ENCODE measurements around the gene MGLL.
"Not testable (repeated sequence)": the region's sequence is repeated elsewhere in the genome, so short reads cannot be mapped to it uniquely, and the experiment has no call there.

The MGLL gene

DNA sequence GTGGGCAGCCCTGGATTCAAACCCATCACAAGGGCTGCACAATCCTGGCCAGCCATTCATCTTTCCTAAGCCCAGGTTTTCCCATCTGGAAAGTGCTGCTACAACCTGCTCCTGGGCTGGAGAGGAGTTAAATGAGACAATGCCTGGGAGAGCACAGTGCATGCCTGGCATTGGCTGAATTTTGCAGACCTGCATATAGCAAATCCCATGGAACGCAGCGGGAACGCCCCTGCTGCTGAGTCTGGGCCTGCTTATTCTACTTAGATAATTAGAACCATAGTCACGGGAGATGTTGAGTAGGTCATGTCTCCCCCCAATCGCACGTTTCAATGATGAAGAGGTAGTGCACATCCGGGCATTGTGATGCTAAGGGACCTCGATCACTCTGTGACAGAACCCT is 102.9 kb downstream of the MGLL start:
- DNase-seq = no peak

- DNase-seq = no peak
Observed at GRCh38 chr3:127718916-127719290, 103.4 kb downstream of the MGLL start.

GRCh38 chr3:127718245-127718915 is 103.9 kb downstream of the MGLL start:
- DNase-seq = no peak

DNA sequence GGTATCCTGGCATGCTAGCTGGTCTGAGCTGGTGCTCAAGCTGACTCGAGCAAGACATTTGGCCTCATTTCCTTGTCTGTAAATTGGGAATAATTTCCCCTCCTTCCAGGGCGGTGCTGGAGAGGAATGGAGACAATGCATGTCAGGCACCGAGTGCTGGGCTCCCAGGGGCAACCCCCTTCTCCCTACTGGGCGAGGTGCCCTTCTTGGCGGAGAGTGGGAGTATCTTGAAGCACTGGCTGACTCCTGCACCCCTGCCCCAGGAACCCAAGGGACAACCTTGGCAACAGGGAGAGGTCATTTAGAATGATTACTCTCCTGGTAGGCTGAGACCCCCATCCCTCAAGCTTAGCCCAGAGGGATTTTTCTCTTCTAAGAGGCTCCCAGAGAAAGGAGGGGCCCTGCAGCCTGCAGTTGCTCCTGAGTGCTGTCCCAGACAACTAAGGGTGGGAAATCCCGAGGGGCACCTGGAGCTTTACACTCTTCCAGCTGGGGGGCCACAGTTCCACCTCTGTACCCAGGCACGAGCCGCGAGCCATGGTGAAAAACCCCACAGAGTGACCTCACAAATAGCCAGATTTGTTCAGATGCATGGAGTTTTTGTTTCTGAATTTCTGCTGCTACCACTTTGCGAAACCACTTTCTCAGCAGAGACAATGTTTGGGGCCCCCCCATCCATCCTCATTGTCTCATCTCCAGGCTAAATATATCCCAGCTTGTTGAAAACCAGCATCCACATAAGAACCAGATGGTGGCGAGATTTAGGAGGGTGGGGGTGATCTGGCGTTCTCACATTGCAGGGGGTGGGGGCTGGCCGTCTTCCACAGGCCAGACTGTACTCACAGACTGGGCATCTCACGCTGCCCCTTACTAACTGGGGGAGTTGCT is 104.7 kb downstream of the MGLL start:
- DNase-seq = no peak

- DNase-seq = no peak
Observed at GRCh38 chr3:127716384-127716783, 105.9 kb downstream of the MGLL start.

DNA sequence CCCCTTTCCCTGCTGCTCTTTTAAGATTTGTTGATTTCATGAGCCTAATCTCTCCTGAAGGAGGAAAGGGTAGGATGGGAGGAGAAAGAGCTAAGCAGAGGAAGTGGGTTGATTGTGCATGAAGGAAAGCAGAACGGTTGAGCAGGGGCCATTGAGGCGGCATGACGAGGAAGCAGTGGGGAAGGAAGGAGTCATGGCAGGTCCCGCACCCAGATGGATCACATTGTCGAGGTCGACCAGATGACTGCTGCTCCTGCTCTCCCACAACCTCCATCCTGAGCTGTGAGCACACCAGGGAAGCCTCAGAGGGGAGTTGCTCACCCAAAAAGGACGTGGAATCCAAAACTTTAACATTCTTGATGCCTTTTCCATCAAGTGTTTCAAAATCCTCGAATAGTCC is 106.8 kb downstream of the MGLL start:
- DNase-seq = no peak

GRCh38 chr3:127714866-127715265 is 107.4 kb downstream of the MGLL start:
- DNase-seq = no peak

DNA sequence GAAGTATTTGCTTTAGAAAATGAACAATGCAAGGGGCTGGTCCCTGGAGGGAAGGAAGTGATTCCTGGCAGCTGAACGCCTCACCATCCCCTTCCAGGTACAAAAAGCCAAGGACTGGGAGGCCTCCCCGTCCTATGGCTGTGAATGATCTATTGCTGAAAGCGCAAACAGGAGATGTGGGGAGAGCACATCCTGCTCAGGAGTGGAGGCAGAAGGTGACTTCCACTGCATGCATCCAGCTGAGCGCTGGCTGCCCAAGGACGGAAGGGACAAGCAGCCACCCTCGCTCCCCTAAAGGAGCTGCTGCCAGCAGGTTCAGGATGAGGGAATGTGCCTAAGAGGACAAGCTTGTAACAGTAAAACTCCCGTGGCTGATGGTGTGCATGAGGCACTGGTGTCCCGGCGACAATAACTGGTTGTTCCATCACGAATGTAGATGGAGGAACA is 108.2 kb downstream of the MGLL start:
- DNase-seq = no peak

DNA sequence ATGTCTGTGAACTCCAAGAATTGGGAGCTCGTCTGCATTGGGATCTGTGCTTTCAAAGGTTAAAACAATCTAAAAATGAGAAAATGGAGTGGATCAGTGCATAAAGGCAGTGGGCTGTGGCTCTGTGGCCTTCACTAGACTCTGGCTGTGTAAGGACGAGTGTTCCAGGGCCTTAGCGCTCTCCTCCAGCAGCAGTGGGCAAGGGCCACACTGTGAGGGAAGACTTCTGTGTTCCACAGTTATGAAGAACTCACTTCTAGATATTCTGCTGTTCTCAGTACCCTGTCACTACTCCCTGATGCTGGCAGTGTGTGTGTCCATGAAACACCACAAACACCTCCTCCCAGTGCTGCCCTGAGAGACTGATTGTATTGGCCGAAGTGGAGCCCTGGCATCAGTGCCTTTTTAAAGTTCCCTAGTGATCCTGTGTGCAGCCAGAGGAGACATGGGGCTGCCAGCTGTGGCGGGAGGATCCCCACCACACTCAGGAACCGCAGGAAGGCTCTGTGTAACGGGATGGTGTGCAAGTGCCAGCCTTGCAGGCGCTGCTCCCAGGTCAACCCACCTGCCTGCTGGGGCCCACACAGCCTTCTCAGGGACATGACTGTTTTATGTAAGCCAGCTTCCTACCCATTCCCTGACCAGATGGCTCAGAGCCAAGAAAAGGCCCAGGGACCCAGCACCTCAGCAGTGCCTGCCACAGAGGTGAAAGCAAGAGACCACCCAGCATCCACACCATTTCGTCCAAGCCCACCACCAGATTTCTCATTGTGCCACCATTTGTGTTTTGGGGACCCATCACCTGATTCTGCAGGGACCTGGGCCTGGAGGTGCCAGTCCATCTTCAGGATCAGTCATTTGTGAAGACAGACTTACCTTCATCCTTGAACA is 109.2 kb downstream of the MGLL start:
- DNase-seq = no peak

DNA sequence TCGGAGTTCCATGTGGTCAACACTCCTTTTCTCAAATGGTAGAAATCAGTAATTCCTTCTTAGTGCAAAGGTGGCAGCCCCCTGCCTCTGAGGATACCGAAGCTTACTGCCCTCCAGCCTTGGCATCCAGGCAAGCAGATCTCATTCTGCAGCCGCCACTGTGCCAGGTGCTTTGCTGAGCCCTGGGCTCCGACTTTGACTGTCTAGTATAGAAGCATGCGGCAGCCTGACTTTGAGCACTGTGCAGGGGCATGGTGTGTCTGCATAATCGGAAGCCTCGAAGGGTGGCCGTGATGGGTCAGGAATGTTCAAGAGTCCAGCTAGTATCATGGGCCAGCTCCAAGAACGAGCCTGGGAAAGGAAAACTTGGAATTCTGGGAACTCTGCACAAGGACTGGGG is 109.9 kb downstream of the MGLL start:
- DNase-seq = no peak

DNA sequence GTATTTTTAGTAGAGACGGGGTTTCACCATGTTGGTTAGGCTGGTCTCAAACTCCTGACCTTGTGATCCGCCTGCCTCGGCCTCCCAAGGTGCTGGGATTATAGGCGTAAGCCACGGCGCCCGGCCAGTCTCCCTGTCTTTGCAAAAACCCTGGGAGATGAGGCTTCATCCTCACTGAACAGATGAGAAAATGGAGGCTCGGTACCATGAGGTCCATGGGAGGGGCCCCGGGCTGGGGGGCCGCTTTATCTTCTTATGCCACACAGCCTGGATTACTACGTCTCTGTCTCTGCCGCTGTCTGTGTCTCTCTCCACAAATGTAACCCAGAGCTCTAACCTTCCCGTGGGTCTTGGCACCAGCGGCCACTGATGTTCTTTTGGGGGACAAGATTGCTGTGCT is 110.4 kb downstream of the MGLL start:
- DNase-seq = no peak

- DNase-seq = no peak
Observed at GRCh38 chr3:127711021-127711695, 111.2 kb downstream of the MGLL start.

GRCh38 chr3:127710155-127710941 is 112.0 kb downstream of the MGLL start:
- DNase-seq = no peak

- DNase-seq = no peak
Observed at GRCh38 chr3:127709320-127710060, 112.8 kb downstream of the MGLL start.

GRCh38 chr3:127708837-127709236 is 113.5 kb downstream of the MGLL start:
- no peak for DNase-seq

GRCh38 chr3:127707851-127708411 is 114.4 kb downstream of the MGLL start:
- no peak for DNase-seq

DNA sequence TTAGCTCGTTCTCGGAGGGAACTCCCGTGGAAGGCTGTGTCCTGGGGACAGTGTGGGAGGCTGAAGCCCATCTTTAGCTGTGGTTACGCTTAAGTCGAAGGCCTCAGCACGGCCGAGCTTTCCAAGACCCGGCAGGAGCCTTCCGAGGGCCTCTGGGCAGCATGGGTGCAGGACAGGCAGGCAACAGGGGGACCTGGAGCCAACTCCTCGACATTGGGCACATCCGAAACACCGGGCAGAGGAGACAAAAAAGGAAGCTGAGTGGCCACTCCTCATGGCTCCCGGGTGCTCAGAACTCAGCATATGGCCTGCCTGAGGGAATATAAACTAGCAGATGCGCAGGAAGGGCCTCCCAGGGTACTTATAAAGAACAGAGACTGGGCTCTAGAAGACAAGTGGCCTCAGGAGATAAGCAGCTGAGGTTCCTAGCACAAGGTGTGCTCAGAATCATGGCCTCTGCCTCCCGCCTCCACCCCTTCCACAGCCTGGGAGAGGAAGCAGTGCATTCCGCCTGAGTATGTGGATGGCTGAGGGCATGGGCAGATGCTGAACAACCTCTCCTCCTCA is 115.4 kb downstream of the MGLL start:
- no peak for DNase-seq

GRCh38 chr3:127706312-127706711 is 116.0 kb downstream of the MGLL start:
- DNase-seq = no peak

- DNase-seq = not testable (repeated sequence)
Observed at GRCh38 chr3:127704840-127705239, 117.5 kb downstream of the MGLL start.

- DNase-seq = no peak
Observed at GRCh38 chr3:127702151-127702578, 120.2 kb downstream of the MGLL start.
